ENCODE measurements around the gene GMCL1. TPM values are rescaled to one million over a fixed set of nuclear protein-coding genes. Genes with fewer than 3 reads are reported as not detected.
"Not testable (repeated sequence)": the region's sequence is repeated elsewhere in the genome, so short reads cannot be mapped to it uniquely, and the experiment has no call there.

GMCL1 gene, protein sequence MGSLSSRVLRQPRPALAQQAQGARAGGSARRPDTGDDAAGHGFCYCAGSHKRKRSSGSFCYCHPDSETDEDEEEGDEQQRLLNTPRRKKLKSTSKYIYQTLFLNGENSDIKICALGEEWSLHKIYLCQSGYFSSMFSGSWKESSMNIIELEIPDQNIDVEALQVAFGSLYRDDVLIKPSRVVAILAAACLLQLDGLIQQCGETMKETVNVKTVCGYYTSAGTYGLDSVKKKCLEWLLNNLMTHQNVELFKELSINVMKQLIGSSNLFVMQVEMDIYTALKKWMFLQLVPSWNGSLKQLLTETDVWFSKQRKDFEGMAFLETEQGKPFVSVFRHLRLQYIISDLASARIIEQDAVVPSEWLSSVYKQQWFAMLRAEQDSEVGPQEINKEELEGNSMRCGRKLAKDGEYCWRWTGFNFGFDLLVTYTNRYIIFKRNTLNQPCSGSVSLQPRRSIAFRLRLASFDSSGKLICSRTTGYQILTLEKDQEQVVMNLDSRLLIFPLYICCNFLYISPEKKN
- 26.5 TPM for total RNA-seq
- long read RNA-seq, full-length matches to known transcripts: 78 of 108 reads
- long read RNA-seq, partial matches to known transcripts: 21 of 108 reads
- long read RNA-seq, other reads (novel, unspliced or antisense): 9 of 108 reads

DNA sequence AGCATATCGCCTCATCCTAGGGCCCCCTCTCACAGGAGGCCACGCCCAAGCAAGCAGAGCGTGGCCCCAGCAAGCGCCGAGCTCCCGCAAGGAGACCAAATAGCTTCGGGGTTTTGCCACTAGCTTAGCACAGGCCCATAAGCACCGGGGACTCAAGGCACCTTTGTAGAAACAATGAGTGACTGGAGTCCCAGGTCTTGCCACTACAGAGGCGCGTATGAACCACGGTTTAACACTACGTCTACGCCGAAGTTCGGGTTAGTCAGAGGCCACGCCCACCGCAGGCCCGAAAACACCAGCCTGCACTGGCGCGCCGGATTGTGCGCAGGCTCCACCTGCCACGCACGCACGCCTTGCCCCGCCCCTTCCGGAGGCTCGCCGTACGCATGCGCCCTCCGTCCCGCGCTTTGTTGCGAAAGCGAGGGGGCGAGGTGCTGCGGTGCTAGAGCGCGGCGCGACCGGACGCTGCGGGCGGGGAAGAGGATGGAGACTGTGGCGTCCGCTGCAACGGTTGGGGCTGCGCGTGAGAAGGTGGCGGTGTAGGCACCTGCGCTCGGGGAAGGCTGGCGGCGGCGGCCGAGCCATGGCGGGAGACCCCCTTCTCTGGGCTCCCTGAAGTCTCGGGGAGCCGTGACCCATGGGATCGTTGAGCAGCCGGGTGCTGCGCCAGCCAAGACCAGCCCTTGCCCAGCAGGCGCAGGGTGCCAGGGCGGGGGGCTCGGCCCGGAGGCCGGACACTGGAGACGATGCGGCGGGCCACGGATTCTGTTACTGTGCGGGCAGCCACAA, at the start of gene GMCL1:
Gene GMCL1 (plus strand): TSS at position 405 of the 789 bp plus-strand sequence. CDS start 233 bp downstream, at position 638.
- DNase-seq (ENCODE audit: low spot score): peak; percentile 99

DNA sequence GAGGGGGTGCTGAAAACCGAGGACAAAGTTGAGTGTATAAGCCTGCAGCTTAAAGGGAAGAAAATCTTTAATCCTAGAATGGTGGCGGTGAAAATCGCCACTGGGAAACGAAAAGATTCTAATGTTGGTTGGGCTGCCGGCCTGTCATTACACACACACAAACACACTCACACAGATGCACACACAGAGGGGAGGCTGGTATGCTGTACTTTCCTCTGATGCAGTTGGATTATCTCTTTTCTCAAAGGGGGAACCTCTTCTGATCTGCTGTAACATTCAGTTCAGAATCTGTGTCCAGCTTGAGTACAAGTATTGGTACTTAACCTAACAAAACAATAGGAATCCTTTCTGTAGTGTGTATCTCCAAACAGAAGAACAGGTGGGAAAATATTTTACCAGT, 48.5 kb upstream of the GMCL1 start:
- no peak for DNase-seq (ENCODE audit: low spot score)

DNA sequence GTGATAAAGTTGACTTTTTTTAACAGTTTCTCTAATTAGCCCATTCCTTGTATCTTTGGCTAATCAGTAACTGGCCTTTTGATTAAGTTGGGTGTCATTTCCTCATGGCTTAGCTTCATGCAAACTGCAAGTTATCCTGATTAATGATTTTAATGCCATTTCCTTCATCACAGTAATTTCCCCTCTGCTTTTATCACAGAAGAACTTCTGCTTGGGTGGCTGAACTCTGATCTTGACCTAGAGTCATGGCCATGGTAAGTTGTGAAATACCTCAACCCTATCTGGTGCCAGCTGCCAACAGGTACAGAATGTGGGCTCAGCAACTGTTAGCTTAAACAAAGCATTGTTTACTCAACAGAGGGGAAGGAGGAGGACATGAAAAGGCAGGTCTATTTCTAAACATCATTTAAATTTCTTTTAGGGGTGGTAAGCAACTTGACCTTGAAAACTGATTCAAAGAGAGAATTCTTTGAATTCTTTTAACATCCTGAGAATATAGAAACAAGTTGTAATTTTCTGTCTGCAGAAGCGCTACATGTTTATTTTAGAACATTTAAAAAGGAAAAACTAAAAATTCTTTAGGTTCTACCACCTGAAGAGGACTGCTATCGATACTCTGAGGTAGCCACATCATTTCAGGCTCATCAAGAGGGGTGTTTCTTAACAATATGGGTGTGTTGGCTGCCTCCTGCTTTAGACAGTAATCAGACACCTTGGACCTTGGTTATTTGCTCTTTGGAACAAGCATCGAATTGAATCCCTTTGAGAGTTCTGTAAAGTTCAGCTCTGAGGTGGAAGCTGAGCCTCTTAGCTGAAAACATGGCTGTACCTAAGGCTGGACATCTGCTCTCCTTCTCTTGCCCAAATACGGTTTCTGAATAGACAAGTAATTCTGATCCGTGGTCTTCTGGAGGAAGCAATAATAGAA, 47.9 kb upstream of the GMCL1 start:
- no peak for DNase-seq (ENCODE audit: low spot score)

DNA sequence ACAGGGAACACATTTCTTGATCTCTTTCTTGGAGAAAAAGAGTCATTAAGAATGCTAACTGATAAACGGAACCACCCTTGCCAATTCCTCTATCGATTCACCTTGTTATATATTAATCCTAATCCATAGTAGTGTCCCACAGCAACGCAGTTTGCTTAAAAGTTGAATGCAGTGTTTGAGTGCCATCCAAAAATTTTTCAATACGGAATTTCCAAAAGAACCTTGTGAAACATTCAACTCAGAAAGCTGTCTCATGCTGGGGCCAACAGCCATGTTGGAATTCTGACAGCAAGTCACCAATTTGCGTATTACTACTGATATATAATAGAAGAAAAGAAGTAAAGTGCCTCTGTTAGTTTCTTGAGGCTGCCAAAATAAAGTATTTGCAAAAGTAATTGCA, 45.2 kb upstream of the GMCL1 start:
- no peak for DNase-seq (ENCODE audit: low spot score)

DNA sequence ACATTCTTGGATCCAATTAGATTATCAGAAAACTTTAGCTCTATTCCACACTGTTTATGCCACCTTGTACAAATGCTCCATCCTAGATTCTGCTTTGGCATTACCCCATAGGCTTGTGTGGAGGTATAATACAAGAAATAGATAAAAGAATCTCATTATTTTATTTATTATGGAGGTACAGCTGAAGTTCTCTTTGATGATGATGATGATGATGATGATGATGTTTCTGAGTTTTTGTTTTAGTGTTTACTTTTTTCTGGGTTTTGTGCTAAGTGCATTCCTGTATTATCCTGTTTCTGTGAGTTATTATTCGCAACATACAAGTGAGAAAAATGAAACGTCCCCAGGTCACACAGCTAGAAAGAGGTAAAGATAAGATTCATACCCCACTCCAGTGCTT, 44.1 kb upstream of the GMCL1 start:
- DNase-seq (ENCODE audit: low spot score): no peak

DNA sequence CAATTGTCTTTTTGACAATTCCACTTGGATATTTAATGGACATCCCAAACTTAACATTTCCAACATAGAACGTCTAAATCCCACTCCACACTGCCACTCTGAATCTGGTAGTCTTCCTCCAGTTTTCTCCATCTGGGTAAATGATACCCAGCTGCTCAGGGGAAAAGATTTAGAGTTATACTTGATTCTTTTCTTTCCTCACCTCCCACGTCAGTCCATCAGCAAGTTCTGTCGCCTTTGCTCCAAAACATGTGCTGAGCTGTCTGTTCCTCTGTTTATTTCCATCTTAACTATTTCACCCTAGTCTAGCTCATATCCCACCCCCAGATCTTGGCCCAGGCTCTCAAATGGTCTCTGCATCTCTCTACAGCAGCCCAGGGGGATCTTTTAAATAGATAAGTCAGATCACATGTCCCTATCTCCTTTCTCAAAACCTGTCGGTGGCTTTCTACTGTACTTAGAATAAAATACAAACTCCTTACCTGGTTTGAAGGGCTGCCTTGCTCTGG, 43.4 kb upstream of the GMCL1 start:
- DNase-seq (ENCODE audit: low spot score): no peak

DNA sequence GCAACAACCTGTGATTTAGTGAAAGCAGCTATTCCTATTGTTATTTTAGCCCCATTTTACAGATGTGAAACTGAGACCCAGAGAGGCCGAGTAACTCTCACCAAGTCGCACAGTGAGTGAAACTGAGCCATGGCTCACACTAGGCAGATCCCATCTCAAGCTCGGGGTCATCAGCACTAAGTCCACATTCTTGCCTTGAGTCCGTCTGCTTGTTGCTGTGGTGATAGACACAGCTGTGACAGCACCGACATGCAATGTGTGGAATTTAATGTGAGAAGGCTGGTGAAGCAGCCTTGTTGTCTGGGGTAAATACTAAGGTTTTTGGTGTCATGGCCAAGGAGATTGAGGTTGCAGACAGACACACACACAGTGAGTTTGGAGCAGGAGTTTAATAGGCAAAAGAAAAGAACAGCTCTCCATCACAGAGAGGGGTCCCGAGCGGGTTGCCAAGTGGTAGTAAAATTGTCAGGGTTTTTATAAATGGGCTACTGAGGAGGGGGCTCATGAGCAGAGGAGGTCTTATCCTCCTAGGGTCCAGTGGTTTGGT, 40.2 kb upstream of the GMCL1 start:
- no peak for DNase-seq (ENCODE audit: low spot score)

DNA sequence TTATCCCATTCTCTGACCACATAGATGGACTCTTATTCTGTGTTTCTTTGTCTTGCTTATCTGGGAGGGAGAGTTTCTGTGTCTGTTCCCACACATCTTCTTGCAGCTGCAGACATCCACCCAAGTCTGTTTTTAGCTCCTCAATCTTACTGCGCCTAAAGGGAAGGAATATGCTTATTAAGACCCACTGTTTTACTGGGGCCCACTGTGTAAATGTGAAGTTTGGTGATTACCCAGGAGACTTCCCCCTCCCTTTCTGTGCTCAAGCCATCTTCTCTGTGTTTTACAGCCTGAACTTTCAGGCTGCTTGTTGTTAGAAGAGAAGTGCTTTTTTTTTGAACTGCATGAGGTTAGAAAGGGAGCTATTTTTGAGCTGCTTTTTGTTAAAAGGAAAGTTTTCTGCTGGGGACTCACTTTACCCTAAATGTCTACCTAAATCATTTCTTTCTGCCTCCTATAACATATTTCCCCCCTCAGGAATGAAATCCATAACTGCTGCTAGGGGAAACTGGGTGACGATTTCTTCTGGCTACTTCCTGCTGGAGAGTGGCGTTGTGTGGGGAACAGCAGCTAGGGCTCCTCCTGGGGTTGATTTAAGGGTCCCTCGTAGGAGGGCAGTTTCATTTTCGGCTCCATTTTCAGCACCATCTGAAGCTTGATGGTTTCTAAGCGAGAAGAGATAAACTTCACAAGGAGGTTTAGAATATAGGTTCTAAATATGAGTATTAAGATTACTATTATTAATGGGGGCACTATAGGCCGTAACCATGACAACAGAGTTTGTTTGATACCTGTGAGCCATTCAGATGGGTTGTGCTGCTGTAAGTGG, 39.5 kb upstream of the GMCL1 start:
- no peak for DNase-seq (ENCODE audit: low spot score)

DNA sequence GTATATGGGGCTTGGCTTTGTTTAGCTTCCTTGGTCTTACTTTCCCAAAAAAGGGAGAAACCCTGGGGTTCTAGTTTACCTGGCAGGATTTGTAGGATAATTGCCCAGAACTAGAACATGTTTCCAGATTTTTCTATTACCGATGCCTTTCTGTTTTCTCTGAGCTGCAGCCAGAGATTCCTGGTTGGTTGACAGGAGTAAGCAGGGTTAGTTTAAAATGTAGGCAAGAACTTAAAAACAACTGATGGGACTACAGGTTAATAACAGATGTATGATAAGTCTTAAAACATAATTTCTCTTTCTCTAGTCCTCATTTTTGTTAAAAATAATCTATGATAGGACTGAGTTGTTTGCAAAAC, 38.9 kb upstream of the GMCL1 start:
- no peak for DNase-seq (ENCODE audit: low spot score)

DNA sequence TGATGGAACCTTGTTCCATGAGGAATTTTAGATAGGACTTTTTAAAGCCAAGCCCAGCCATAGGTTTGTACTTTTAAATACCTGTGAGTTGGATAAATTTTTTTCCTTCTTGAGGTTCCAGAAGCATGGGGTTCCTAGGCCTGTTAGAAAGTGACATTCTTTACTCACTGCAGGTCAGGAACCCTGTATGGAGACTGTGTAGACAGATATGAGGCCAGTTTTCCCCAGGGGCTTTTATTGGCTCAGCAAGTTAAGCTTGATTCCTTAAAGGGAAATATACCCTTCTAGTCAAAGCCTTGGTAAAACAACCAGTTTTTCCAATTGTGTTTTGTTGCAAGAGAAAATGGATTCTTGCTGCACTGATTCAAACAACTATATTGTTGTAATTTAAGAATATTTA, 38.4 kb upstream of the GMCL1 start:
- DNase-seq (ENCODE audit: low spot score): no peak

DNA sequence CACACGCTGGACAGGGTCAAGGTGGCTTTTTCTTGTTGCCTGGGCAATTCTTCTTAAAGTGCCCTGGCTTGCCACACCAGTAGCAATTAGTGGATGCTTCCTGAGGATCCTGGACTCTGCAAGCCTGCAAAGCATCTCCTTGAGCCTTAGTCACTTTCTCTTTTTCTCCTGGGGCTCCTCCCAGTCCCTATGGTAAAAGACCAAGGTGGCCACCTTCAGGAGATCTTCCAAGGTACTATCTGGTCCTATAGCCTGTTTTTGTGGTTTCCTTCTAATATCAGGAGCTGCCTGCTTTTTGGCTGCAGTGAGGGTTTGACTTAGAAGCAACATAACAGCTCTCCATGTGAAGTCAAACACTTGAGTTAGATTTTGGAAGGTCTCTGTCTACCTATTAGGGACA, 33.3 kb upstream of the GMCL1 start:
- no peak for DNase-seq (ENCODE audit: low spot score)

DNA sequence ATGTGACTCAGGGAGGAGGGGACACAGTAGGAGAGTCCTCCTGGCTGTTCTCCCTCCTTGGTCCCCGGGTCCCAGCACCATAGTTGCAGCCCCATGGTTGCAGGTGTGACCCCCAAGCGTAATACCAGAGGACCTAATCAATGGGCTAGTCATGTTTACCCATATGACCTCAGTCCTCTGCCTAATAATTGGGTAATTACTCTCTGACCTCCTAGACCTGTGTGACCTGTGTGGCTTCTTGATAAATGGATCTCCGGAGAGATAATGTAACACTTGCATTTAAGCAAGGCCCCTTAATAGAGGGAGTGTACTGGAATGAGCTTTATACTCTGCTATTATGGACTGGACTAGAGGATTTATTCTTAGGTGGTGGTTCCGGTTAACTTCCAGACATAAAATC, 32.2 kb upstream of the GMCL1 start:
- DNase-seq (ENCODE audit: low spot score): no peak

DNA sequence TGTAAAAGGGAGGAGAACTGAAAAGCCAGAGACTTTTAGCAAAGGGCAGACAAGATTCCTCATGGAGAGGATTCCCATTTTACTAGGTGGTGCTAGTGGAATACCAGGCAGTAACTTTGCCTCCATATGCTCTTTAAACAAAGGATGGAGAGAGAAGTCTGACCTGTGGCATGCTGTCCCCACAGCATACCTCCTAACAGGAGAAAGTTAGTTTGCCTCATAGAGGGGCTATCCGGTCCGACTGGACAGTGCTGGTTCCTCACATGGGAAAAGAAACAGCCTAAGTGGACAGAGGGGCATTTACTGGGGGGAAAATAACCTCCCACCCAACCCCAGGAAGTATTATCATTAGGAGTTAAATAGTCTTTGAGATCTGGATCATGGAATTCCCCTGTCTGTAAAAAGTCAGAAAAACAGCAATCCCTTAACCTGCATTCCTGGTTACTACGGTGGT, 31.6 kb upstream of the GMCL1 start:
- no peak for DNase-seq (ENCODE audit: low spot score)

DNA sequence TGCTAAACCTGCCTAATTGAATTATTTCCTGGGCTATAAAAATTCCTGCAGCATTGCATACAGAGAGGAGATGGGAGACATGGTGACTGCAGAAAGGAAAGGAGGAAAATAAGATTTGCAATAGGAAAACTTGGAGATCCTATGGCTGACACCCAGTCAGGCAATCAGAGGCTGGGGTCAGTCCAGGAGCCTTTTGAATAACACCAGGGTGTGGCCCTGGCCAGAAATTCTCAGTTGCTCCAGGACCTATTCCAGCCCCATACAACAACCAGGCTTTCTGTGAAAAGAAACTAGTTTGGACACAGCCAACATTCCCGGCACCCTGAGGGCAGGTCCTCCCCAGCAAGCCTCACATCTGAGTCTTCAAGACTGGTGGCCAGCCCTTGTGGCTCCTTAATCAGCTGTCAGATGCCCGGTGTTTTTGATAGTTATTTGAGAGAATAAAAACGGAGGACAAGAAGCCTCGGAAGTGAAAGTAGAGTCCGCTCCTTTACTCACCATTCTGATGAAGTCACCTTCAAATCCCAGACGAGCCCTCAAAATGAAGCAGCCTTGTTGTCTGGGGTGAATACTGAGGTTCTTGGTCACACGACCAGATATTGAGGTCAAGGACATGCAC, 31.1 kb upstream of the GMCL1 start:
- no peak for DNase-seq (ENCODE audit: low spot score)

DNA sequence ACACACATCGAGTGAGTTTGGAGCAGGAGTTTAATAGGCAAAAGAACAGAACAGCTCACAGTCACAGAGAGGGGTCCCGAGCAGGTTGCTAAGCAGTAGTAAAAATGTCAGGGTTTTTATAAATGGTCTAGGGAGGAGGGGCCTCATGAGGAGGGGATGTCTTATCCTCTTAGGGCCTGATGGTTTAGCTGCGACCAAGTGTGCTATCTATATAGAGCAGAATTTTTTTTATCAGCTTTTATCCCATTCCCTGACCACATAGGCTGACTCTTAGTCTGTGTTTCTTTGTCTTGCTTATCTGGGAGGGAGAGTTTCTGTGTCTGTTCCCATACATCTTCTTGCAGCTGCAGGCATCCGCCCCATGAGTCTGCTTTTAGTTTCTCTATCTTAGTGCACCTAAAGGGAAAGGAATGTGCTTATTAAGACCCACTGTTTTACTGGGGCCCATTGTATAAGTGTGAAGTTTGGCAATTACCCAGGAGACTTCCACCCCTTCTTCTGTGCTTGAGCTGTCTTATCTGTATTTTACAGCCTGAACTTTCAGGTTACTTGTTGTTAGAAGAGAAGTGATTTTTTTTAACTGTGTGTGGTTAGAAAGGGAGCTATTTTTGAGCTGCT, 30.4 kb upstream of the GMCL1 start:
- no peak for DNase-seq (ENCODE audit: low spot score)

DNA sequence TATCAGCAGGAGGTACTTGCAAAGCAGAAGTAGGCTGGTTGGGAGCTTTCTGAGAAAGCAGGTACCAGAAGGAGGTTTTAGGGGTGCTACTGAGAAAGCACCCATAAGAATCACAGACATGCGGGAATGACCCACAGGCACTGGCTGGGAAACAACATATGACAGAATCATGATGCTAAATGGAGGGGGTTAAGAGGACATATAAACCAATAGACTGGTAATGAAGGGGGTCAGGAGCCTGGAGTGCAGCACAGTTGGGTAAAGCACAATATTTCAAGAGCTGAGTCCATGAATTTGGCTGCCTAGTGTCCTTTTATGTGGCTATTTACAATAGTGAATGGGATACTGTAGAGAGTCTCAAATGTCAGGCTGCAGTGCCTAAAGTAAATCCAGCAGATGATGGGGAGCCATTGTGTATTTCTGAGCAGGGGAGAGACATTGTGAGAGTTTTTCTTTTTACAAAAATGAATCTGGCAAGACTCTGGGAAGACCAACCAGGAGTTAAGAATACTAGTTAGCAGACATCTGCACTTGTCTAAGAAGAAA, 27.6 kb upstream of the GMCL1 start:
- no peak for DNase-seq (ENCODE audit: low spot score)

DNA sequence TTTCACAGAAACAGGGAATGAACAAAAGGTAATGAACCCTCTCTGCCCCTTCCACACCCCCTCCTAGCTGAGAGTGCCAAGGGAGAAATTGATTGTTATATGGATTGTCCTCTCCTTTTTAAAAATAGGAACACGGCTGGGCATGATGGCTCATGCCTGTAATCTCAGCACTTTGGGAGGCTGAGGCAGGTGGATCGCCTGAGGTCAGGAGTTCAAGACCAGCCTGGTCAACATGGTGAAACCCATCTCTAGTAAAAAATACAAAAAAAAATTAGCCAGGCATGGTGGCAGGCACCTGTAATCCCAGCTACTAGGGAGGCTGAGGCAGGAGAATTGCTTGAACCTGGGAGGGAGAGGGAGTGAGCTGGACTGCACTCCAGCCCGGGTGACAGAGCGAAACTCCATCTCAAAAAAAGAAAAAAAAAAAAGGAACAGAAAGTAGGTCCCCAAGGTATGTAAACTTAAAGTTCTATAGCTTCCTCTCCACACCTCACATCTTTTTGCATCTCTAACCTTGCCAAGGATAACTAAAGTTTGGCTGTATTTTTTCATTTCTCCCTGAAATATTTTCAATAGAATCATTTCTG, 26.6 kb upstream of the GMCL1 start:
- not testable (repeated sequence) for DNase-seq (ENCODE audit: low spot score)

DNA sequence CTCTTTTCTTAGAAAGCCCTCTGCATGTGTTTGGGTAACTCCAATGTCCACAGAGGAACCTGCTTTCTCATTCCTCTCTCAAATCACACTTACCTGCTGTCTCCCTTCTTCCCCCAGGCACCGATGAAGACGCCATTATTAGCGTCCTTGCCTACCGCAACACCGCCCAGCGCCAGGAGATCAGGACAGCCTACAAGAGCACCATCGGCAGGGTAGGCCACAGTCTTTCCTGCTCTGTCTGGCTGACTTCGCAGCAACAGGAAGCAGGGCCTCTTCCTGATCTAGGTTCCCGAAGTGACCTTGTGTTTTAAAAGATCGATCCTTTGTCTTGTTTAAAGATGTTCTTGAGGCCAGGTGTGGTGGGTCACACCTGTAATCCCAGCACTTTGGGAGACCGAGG, 25.0 kb upstream of the GMCL1 start:
- DNase-seq (ENCODE audit: low spot score): no peak

Data from mesenteric fat pad (tissue), 1 donor.